HepG2 (cell line): Measurements from ENCODE around the gene ASXL1. TPM values are rescaled to one million over a fixed set of nuclear protein-coding genes. Genes with fewer than 3 reads are reported as not detected.

Experiments
- ELF1 ChIP-seq: sonication (generic); formaldehyde crosslinking; IDR thresholded peaks from 2 replicates; pipeline ENCODE4 v1.4.0; 2020; ENCODE audit warnings: missing genetic modification reagents
- FOXA1 ChIP-seq, 2 experiments: fragments of 450-650 bp in 1 of 2; sonication (generic) in 1 of 2; formaldehyde crosslinking in 1 of 2; IDR thresholded peaks; 2 replicates each; pipeline versions ENCODE4 v1.4.0 to v1.6.1; 2016 to 2020; ENCODE audit warnings: missing genetic modification reagents in 1 of 2
- FOXA3 ChIP-seq: IDR thresholded peaks from 2 replicates; pipeline ENCODE4 v1.6.1; 2016; ENCODE audit warnings: missing genetic modification reagents, missing compliant biosample characterization
- GATA4 ChIP-seq: sonication (generic); IDR thresholded peaks from 2 replicates; pipeline ENCODE4 v1.6.1; 2016; ENCODE audit warnings: antibody characterized with exemption, low read depth, borderline replicate concordance
- GATAD2A ChIP-seq: IDR thresholded peaks from 2 replicates; pipeline ENCODE4 v1.6.1; 2016
- HMG20A ChIP-seq: IDR thresholded peaks from 2 replicates; pipeline ENCODE4 v1.6.1; 2016; ENCODE audit warnings: borderline replicate concordance
- KDM2A ChIP-seq: sonication (generic); formaldehyde crosslinking; IDR thresholded peaks from 2 replicates; pipeline ENCODE4 v1.4.0; 2020; ENCODE audit warnings: low read depth, missing genetic modification reagents, borderline replicate concordance
- KLF9 ChIP-seq: IDR thresholded peaks from 2 replicates; pipeline ENCODE4 v1.6.1; 2016; ENCODE audit warnings: low read depth
- MTA3 ChIP-seq: sonication (generic); formaldehyde crosslinking; IDR thresholded peaks from 2 replicates; pipeline ENCODE4 v1.4.0; 2020; ENCODE audit warnings: missing genetic modification reagents
- NONO ChIP-seq, 2 experiments: fragments of 450-650 bp in 1 of 2; sonication (generic) in 1 of 2; formaldehyde crosslinking in 1 of 2; IDR thresholded peaks in 1 of 2; conservative IDR thresholded peaks in 1 of 2; 2 replicates each; pipeline versions ENCODE4 v1.6.1 to v1.8.0; 2017 to 2022; ENCODE audit warnings: mild to moderate bottlenecking in 1 of 2, missing genetic modification reagents in 1 of 2, moderate library complexity in 1 of 2
- SAP130 ChIP-seq: IDR thresholded peaks from 2 replicates; pipeline ENCODE4 v1.6.1; 2016; ENCODE audit warnings: low read depth
- TEAD3 ChIP-seq: optimal IDR thresholded peaks from 2 replicates; pipeline ENCODE3; 2016; ENCODE audit warnings: borderline replicate concordance
- THAP11 ChIP-seq: IDR thresholded peaks from 2 replicates; pipeline ENCODE4 v1.6.1; 2016; ENCODE audit warnings: missing biosample characterization, missing genetic modification reagents
- ZFP36L2 ChIP-seq: sonication (generic); formaldehyde crosslinking; IDR thresholded peaks from 2 replicates; pipeline ENCODE4 v1.4.0; 2020; ENCODE audit warnings: missing genetic modification reagents
- ZNF547 ChIP-seq: sonication (generic); formaldehyde crosslinking; IDR thresholded peaks from 2 replicates; pipeline ENCODE4 v1.5.1; 2020; ENCODE audit warnings: mild to moderate bottlenecking, missing genetic modification reagents
- polyA plus RNA-seq, 8 experiments: library from polyadenylated mRNA; depleted of rRNA in 3 of 8; stranded (reverse) in 7 of 8; unstranded in 1 of 8; fragments of >200 nt; fragmentation: Illumina TruSeq in 4 of 8; extraction: Trizol in 4 of 8; gene quantifications; 2 replicates each; pipeline versions ENCODE4 v1.2.1 to v1.2.3, GENCODE V29; 2011 to 2016; ENCODE audit warnings: low read depth in 4 of 8, missing spikeins in 1 of 8, mixed read lengths in 1 of 8; ENCODE audit not compliant: insufficient read depth in 1 of 8
- total RNA-seq, 5 experiments: library from RNA; depleted of rRNA; stranded (reverse); fragments of >200 nt; fragmentation: Illumina TruSeq; extraction: Trizol; gene quantifications; 2 replicates each; pipeline ENCODE4 v1.2.3, GENCODE V29; 2016; ENCODE audit warnings: low read depth in 1 of 5
- TF ChIP-seq, protein P1 (sequence below), 2 experiments: sonication (generic) in 1 of 2; formaldehyde crosslinking in 1 of 2; IDR thresholded peaks; 2 replicates each; pipeline versions ENCODE4 v1.4.0 to v1.6.1; 2018 to 2020; ENCODE audit warnings: missing genetic modification reagents in 2 of 2, borderline replicate concordance in 1 of 2, low read depth in 1 of 2, mild to moderate bottlenecking in 1 of 2, missing biosample characterization in 1 of 2
- TF ChIP-seq, protein P2 (sequence below): sonication (generic); formaldehyde crosslinking; IDR thresholded peaks from 2 replicates; pipeline ENCODE4 v1.4.0; 2020; ENCODE audit warnings: missing genetic modification reagents
- TF ChIP-seq, protein P3 (sequence below): sonication (generic); formaldehyde crosslinking; conservative IDR thresholded peaks from 2 replicates; pipeline ENCODE4 v1.4.0; 2020; ENCODE audit warnings: missing genetic modification reagents

The ASXL1 gene
- total and polyA plus RNA-seq, 2 of the 13 experiments (the other 11 are each of a cell fraction or from before 2014, with no cell fraction given): 62.1 to 74.8 TPM

DNA sequence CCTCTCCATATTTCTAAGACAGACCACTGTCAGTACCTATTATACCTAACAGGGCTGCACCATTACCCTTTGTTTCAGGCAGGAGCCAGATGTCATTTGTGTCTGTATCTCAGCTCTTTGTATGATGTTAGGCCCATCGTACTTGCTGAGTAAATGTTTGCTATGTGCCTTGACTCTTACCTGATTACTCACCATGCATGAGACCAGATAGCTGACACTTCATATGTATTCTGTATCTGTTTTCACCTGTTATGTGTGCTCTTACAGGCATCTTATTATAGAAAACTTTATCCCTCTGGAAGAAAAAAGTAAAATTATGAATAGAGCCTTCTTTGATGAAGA is 31.7 kb upstream of the ASXL1 start (continued):
- TF ChIP-seq, protein P1, sequence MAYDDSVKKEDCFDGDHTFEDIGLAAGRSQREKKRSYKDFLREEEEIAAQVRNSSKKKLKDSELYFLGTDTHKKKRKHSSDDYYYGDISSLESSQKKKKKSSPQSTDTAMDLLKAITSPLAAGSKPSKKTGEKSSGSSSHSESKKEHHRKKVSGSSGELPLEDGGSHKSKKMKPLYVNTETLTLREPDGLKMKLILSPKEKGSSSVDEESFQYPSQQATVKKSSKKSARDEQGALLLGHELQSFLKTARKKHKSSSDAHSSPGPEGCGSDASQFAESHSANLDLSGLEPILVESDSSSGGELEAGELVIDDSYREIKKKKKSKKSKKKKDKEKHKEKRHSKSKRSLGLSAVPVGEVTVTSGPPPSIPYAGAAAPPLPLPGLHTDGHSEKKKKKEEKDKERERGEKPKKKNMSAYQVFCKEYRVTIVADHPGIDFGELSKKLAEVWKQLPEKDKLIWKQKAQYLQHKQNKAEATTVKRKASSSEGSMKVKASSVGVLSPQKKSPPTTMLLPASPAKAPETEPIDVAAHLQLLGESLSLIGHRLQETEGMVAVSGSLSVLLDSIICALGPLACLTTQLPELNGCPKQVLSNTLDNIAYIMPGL (CRISPR knock-in tag; IDR thresholded peaks at IDR 0.05; ENCODE audit: borderline replicate concordance in 1 of 2, low read depth in 1 of 2): 0 out of 4 replicates have a peak, but pooled peaks of 1 of the 2 experiments have one; percentile 14
- peak; percentile 79 for TF ChIP-seq FOXA3 (CRISPR knock-in tag)
- peak; percentile 80 for TF ChIP-seq TEAD3 (CRISPR knock-in tag)
- TF ChIP-seq, protein P2, sequence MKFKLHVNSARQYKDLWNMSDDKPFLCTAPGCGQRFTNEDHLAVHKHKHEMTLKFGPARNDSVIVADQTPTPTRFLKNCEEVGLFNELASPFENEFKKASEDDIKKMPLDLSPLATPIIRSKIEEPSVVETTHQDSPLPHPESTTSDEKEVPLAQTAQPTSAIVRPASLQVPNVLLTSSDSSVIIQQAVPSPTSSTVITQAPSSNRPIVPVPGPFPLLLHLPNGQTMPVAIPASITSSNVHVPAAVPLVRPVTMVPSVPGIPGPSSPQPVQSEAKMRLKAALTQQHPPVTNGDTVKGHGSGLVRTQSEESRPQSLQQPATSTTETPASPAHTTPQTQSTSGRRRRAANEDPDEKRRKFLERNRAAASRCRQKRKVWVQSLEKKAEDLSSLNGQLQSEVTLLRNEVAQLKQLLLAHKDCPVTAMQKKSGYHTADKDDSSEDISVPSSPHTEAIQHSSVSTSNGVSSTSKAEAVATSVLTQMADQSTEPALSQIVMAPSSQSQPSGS: peak; percentile 14; the same call in 1 of the 2 replicates
- TF ChIP-seq NONO (IDR thresholded peaks at IDR 0.05): no peak
- TF ChIP-seq NONO (CRISPR knock-in tag; conservative IDR thresholded peaks at IDR 0.05): no peak
- 0 out of 2 replicates have a peak, but pooled peaks have one; percentile 2 for TF ChIP-seq THAP11 (CRISPR knock-in tag)
- no peak for TF ChIP-seq ELF1 (CRISPR knock-in tag)
- peak; percentile 77 for TF ChIP-seq GATAD2A (CRISPR knock-in tag)
- peak; percentile 52 for TF ChIP-seq SAP130 (CRISPR knock-in tag)
- peak; percentile 79; the same call in 1 of the 2 replicates for TF ChIP-seq HMG20A (CRISPR knock-in tag)
- TF ChIP-seq GATA4: 0 out of 2 replicates have a peak, but pooled peaks have one; percentile 19
- TF ChIP-seq MTA3 (CRISPR knock-in tag): no peak
- TF ChIP-seq, protein P3, sequence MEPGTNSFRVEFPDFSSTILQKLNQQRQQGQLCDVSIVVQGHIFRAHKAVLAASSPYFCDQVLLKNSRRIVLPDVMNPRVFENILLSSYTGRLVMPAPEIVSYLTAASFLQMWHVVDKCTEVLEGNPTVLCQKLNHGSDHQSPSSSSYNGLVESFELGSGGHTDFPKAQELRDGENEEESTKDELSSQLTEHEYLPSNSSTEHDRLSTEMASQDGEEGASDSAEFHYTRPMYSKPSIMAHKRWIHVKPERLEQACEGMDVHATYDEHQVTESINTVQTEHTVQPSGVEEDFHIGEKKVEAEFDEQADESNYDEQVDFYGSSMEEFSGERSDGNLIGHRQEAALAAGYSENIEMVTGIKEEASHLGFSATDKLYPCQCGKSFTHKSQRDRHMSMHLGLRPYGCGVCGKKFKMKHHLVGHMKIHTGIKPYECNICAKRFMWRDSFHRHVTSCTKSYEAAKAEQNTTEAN (CRISPR knock-in tag): 0 out of 2 replicates have a peak, but pooled peaks have one; percentile 22
- TF ChIP-seq ZNF547 (CRISPR knock-in tag): 0 out of 2 replicates have a peak, but pooled peaks have one; percentile 0
- TF ChIP-seq FOXA1 (IDR thresholded peaks at IDR 0.05): peak; percentile 23; the same call in 1 of the 2 replicates
- TF ChIP-seq FOXA1 (CRISPR knock-in tag; IDR thresholded peaks at IDR 0.05): peak; percentile 70
- TF ChIP-seq KLF9 (CRISPR knock-in tag): no peak
- TF ChIP-seq ZFP36L2 (CRISPR knock-in tag): no peak
- TF ChIP-seq KDM2A (CRISPR knock-in tag): no peak
